ENCODE results near the gene GABBR2. TPM values are rescaled to one million over a fixed set of nuclear protein-coding genes. Genes with fewer than 3 reads are reported as not detected.

GABBR2 gene
- polyA plus RNA-seq (2013), result 0.31 and 0.36 TPM in 2 replicates

DNA sequence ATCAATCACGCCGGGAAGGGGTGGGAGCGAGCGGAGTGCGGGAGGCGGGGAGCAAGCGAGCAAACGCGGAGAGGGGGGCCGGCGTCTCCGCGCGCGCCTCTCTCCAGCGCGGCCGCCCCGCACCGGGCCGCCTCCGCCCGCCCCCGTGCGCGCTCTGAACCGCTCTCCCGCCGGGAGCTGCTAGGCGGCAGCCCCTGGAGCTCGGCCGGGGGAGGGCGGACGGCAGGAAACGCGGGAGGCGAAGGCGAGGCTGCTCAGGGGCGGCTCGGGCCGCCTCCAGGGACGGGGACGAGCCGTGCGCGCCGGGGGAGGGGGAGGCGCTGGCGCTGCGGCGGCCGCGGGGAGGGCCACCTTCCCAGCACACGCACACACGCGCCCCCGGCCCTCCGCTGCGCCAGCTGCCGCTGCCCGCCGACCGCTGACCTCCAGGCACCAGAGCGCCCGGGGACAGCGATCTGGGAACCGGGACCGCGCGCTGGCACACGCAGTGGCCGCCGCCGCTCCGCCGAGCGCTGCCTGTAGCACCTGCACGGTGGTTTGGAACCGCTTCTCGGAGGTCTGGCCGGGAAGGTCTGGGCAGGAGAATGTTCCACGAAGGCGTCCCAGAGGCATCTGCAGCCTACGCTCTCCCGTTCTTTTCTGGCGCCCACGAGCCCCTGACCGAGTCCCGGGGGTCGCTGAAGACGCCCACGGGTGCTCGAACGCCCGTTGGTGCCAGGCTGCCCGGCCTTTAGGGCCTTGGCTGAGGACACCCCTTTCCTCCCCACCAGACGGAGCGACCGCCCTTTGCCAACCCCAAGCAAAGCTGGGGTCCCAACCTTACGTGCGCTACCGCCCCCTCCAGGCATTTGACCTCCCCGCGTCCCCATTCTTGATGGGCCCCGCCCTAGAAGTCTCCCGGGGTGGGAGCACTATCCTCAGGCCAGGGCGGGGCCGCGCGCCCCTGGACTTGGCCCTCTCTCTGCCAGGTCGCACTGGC, at the start of gene GABBR2:
TSS of gene GABBR2 (minus strand) at position 3 of the 979 bp plus-strand sequence. CDS start 198 bp downstream, outside the sequence.
- Histone ChIP-seq H2BK12ac (ENCODE audit: low read length) (no peak within 1 kb of the TSS), H2BK120ac (ENCODE audit: insufficient read depth, low read length, poor library complexity) (no peak within 1 kb of the TSS), H3K79me1 (ENCODE audit: low read length) (no peaks in the 10 kb centered on the region), H3K23ac (ENCODE audit: low read length) (no peak within 1 kb of the TSS), H4K8ac (ENCODE audit: low read depth, low read length) (no peak within 1 kb of the TSS), H3K79me2 (ENCODE audit: control insufficient read depth, insufficient read depth, low read length, poor library complexity) (no peaks in the 10 kb centered on the region), H3K36me3 (ENCODE audit: control insufficient read depth in 1 of 2, insufficient read depth in 2 of 2, low read length in 2 of 2) (no peaks in the 10 kb centered on the region), H3K27ac (ENCODE audit: low read depth, low read length) (no peak within 1 kb of the TSS), H3K14ac (ENCODE audit: low read length) (no peak within 1 kb of the TSS), H3K4me3 (ENCODE audit: low read depth, low read length) (peak within 1 kb of the TSS; percentile 55), H3K18ac (ENCODE audit: low read length) (no peak within 1 kb of the TSS), H2BK5ac (ENCODE audit: low read depth, low read length, poor library complexity) (no peak within 1 kb of the TSS), H3K4me2 (ENCODE audit: low read length) (peak within 1 kb of the TSS; percentile 90), H2AFZ (ENCODE audit: insufficient read depth, low read length, poor library complexity) (no peak within 1 kb of the TSS), H4K91ac (ENCODE audit: low read depth, low read length) (no peak within 1 kb of the TSS), H3K9me3 (ENCODE audit: insufficient read depth, low read depth, low read length) (peaks cover 7% of the 10 kb centered on the region), H3K27me3 (ENCODE audit: insufficient read depth, low read length) (peaks cover 35% of the 10 kb centered on the region), H3K9ac (ENCODE audit: low read length) (no peak within 1 kb of the TSS), H3K4me1 (ENCODE audit: control insufficient read depth in 1 of 2, insufficient read depth in 2 of 2, low read length in 2 of 2) (peaks cover 11 to 13% of the 10 kb centered on the region in 2 experiments), H4K12ac (ENCODE audit: low read depth, low read length) (no peak within 1 kb of the TSS), H3K4ac (ENCODE audit: low read depth, low read length) (no peak within 1 kb of the TSS), H2AK5ac (ENCODE audit: low read length) (no peak within 1 kb of the TSS)
- DNase-seq, result no peak
- no CpG with 5 or more reads among the region's 111 CpGs for WGBS (ENCODE audit: extremely low coverage, insufficient coverage, insufficient read length)

DNA sequence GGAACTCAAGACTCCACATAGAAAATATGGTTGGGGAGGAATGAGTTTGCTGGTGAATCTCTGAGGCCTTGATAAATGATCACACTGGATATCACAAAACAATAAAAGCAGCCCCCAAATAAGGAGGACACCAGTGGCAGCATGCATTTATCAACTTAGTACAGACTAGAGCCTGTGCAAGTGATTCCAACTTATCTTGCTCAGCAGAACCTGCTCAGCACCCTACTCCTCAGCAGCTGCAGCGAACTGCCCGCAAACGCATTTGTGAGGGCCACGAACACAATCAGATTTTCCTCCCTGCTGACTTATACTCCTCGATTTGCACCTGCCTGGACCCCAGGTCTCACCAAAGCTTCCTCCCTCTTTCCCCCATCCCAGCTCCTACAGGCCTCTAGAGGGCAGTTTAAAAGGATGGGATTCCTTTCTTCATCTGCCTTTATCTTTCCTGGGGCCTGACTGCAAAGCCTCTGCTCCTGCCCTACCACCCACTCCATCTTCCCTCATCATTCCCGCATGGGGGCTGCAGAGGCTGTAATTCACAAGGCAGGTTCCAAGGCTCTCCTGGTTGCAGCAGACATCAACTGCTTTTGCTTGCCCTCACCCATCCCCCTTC, 46.4 kb upstream of the GABBR2 start:
- Histone ChIP-seq H2AFZ (ENCODE audit: insufficient read depth, low read length, poor library complexity) (no peak overlapping the region), H4K8ac (ENCODE audit: low read depth, low read length) (no peak overlapping the region), H3K9ac (ENCODE audit: low read length) (no peak overlapping the region), H3K4me1 (ENCODE audit: control insufficient read depth in 1 of 2, insufficient read depth in 2 of 2, low read length in 2 of 2) (no peaks in the 10 kb centered on the region), H3K4me2 (ENCODE audit: low read length) (no peak overlapping the region), H3K14ac (ENCODE audit: low read length) (no peak overlapping the region), H3K18ac (ENCODE audit: low read length) (no peak overlapping the region), H3K23ac (ENCODE audit: low read length) (peak overlapping the region; percentile 70), H2BK12ac (ENCODE audit: low read length) (no peak overlapping the region), H3K79me1 (ENCODE audit: low read length) (no peaks in the 10 kb centered on the region), H3K4me3 (ENCODE audit: low read depth, low read length) (no peak overlapping the region), H3K4ac (ENCODE audit: low read depth, low read length) (no peak overlapping the region), H4K12ac (ENCODE audit: low read depth, low read length) (no peak overlapping the region), H2BK120ac (ENCODE audit: insufficient read depth, low read length, poor library complexity) (no peak overlapping the region), H2BK5ac (ENCODE audit: low read depth, low read length, poor library complexity) (no peak overlapping the region), H3K27me3 (ENCODE audit: insufficient read depth, low read length) (no peaks in the 10 kb centered on the region), H3K79me2 (ENCODE audit: control insufficient read depth, insufficient read depth, low read length, poor library complexity) (no peaks in the 10 kb centered on the region), H3K9me3 (ENCODE audit: insufficient read depth, low read depth, low read length) (no peaks in the 10 kb centered on the region), H3K27ac (ENCODE audit: low read depth, low read length) (no peak overlapping the region), H3K36me3 (ENCODE audit: control insufficient read depth in 1 of 2, insufficient read depth in 2 of 2, low read length in 2 of 2) (peaks cover 3 to 13% of the 10 kb centered on the region in 2 experiments), H4K91ac (ENCODE audit: low read depth, low read length) (no peak overlapping the region), H2AK5ac (ENCODE audit: low read length) (no peak overlapping the region)
- WGBS (ENCODE audit: extremely low coverage, insufficient coverage, insufficient read length), result no CpG with 5 or more reads among the region's 6 CpGs
- no peak for DNase-seq

DNA sequence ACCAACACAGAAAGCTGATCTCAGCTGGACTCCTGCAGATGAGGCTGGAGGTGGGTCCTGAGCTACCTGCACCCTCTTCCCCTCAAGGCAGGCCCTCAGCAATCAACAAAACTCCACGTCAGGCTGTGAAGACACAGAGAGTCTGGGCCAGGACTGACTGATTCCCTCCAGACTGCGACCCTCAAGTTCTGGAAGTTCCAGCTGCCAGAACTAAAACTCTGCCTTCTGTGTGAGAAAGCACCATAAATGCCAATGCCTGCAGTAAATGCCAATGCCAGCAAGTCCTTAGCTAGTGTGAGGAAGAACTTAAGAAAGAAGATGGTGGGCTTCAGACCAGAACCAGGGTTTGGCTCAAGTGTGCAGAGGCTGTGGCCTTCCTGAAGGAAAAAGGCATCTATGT, 42.5 kb upstream of the GABBR2 start:
- peaks cover 3 to 11% of the 10 kb centered on the region in 2 experiments for H3K36me3 ChIP-seq (ENCODE audit: control insufficient read depth in 1 of 2, insufficient read depth in 2 of 2, low read length in 2 of 2)
- H3K4ac ChIP-seq (ENCODE audit: low read depth, low read length), result no peak overlapping the region
- no peak overlapping the region for H4K91ac ChIP-seq (ENCODE audit: low read depth, low read length)
- no peaks in the 10 kb centered on the region for H3K4me1 ChIP-seq (ENCODE audit: control insufficient read depth in 1 of 2, insufficient read depth in 2 of 2, low read length in 2 of 2)
- no peak overlapping the region for H3K14ac ChIP-seq (ENCODE audit: low read length)
- no peak overlapping the region for H3K27ac ChIP-seq (ENCODE audit: low read depth, low read length)
- no peak overlapping the region for H3K9ac ChIP-seq (ENCODE audit: low read length)
- DNase-seq, result no peak
- H3K18ac ChIP-seq (ENCODE audit: low read length), result no peak overlapping the region
- no CpG with 5 or more reads among the region's 2 CpGs for WGBS (ENCODE audit: extremely low coverage, insufficient coverage, insufficient read length)
- no peak overlapping the region for H2AFZ ChIP-seq (ENCODE audit: insufficient read depth, low read length, poor library complexity)
- H3K4me3 ChIP-seq (ENCODE audit: low read depth, low read length), result no peak overlapping the region
- H3K27me3 ChIP-seq (ENCODE audit: insufficient read depth, low read length), result no peaks in the 10 kb centered on the region
- H2AK5ac ChIP-seq (ENCODE audit: low read length), result no peak overlapping the region
- H2BK120ac ChIP-seq (ENCODE audit: insufficient read depth, low read length, poor library complexity), result no peak overlapping the region
- no peak overlapping the region for H3K23ac ChIP-seq (ENCODE audit: low read length)
- no peaks in the 10 kb centered on the region for H3K79me2 ChIP-seq (ENCODE audit: control insufficient read depth, insufficient read depth, low read length, poor library complexity)
- H4K12ac ChIP-seq (ENCODE audit: low read depth, low read length), result no peak overlapping the region
- no peaks in the 10 kb centered on the region for H3K9me3 ChIP-seq (ENCODE audit: insufficient read depth, low read depth, low read length)
- no peak overlapping the region for H2BK5ac ChIP-seq (ENCODE audit: low read depth, low read length, poor library complexity)
- no peak overlapping the region for H3K4me2 ChIP-seq (ENCODE audit: low read length)
- no peaks in the 10 kb centered on the region for H3K79me1 ChIP-seq (ENCODE audit: low read length)
- no peak overlapping the region for H2BK12ac ChIP-seq (ENCODE audit: low read length)
- no peak overlapping the region for H4K8ac ChIP-seq (ENCODE audit: low read depth, low read length)

DNA sequence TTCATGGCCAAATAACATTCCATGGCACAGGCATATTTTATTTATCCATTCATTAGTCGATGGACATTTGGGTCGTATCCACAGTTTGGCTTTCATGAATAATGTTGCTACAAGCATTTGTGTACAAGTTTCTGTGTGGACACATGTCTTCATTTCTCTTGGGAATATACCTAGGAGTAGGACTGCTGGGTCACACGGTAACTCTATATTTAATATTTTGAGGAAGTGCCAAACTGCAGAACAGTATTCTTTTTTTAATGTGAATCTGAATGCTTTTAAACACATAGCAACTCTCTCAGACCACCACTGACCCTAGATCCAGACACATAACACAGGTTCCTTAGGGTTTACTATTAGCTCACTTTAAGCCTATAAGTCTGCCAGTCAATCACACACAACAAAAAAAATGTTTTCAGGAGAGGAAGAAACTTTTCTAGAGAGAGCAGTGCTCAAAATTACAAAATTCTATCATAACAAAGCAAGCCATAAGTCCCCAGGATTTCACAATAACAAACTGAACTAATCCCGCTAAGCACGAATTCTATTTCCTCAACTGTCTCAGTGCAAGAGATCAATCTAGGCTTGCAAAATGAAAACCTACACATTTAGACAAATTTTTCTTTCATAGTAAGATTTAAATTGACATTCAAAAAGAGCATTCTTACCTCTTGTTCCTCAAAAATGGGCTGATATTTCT, 41.8 kb upstream of the GABBR2 start:
- H3K4me3 ChIP-seq (ENCODE audit: low read depth, low read length), result no peak overlapping the region
- no peaks in the 10 kb centered on the region for H3K27me3 ChIP-seq (ENCODE audit: insufficient read depth, low read length)
- H3K14ac ChIP-seq (ENCODE audit: low read length), result no peak overlapping the region

More for the DNA sequence above, 41.8 kb upstream of the GABBR2 start:
- H3K9me3 ChIP-seq (ENCODE audit: insufficient read depth, low read depth, low read length), result no peaks in the 10 kb centered on the region
- H3K4ac ChIP-seq (ENCODE audit: low read depth, low read length), result no peak overlapping the region
- DNase-seq, result no peak
- no peak overlapping the region for H3K27ac ChIP-seq (ENCODE audit: low read depth, low read length)
- H2AK5ac ChIP-seq (ENCODE audit: low read length), result no peak overlapping the region
- no peak overlapping the region for H3K23ac ChIP-seq (ENCODE audit: low read length)
- H3K4me1 ChIP-seq (ENCODE audit: control insufficient read depth in 1 of 2, insufficient read depth in 2 of 2, low read length in 2 of 2), result no peaks in the 10 kb centered on the region
- H4K12ac ChIP-seq (ENCODE audit: low read depth, low read length), result no peak overlapping the region
- no peak overlapping the region for H2BK12ac ChIP-seq (ENCODE audit: low read length)
- H2AFZ ChIP-seq (ENCODE audit: insufficient read depth, low read length, poor library complexity), result no peak overlapping the region
- no peak overlapping the region for H4K91ac ChIP-seq (ENCODE audit: low read depth, low read length)
- no peaks in the 10 kb centered on the region for H3K79me1 ChIP-seq (ENCODE audit: low read length)
- no peak overlapping the region for H3K4me2 ChIP-seq (ENCODE audit: low read length)
- H3K79me2 ChIP-seq (ENCODE audit: control insufficient read depth, insufficient read depth, low read length, poor library complexity), result no peaks in the 10 kb centered on the region
- WGBS (ENCODE audit: extremely low coverage, insufficient coverage, insufficient read length), result no CpG with 5 or more reads among the region's 5 CpGs
- no peak overlapping the region for H2BK5ac ChIP-seq (ENCODE audit: low read depth, low read length, poor library complexity)
- no peak overlapping the region for H2BK120ac ChIP-seq (ENCODE audit: insufficient read depth, low read length, poor library complexity)
- H4K8ac ChIP-seq (ENCODE audit: low read depth, low read length), result no peak overlapping the region
- H3K18ac ChIP-seq (ENCODE audit: low read length), result no peak overlapping the region
- no peak overlapping the region for H3K9ac ChIP-seq (ENCODE audit: low read length)
- peaks cover 4 to 6% of the 10 kb centered on the region in 2 experiments for H3K36me3 ChIP-seq (ENCODE audit: control insufficient read depth in 1 of 2, insufficient read depth in 2 of 2, low read length in 2 of 2)

All from trophoblast cell (in vitro differentiated cells and primary cell).